ENCODE data around the gene POC1A.

DNA sequence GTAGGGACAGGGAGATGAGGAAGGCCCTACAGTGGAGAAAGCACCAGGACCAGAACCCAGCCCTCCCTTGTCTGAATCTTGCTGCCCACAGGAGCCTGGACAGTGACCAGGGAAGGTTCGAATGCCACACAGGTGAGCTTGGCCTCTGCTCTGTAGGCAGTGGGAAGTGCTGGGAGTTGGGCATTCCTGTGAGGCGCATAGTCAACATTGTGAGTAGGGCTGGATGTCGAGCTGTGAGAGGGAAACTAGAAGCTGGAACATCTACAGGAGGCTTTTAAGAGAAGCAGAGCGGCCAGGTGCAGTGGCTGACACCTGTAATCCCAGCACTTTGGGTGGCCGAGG is 23.4 kb upstream of the POC1A start:
- TF ChIP-seq POLR2A (conservative IDR thresholded peaks at IDR 0.05) (no peak), ARHGAP35 (IDR thresholded peaks at IDR 0.05; ENCODE audit: partially characterized antibody) (no peak), CBFB (CRISPR knock-in tag; IDR thresholded peaks at IDR 0.05) (no peak), CHD1 (IDR thresholded peaks at IDR 0.05; ENCODE audit: low read length) (no peak), TAF1 (IDR thresholded peaks at IDR 0.05; ENCODE audit: control insufficient read depth, extremely low read depth, insufficient read depth, low read length, severe bottlenecking) (no peak), NFYB (IDR thresholded peaks at IDR 0.05; ENCODE audit: extremely low read depth, insufficient read length) (no peak)
- TF ChIP-seq, protein P1, sequence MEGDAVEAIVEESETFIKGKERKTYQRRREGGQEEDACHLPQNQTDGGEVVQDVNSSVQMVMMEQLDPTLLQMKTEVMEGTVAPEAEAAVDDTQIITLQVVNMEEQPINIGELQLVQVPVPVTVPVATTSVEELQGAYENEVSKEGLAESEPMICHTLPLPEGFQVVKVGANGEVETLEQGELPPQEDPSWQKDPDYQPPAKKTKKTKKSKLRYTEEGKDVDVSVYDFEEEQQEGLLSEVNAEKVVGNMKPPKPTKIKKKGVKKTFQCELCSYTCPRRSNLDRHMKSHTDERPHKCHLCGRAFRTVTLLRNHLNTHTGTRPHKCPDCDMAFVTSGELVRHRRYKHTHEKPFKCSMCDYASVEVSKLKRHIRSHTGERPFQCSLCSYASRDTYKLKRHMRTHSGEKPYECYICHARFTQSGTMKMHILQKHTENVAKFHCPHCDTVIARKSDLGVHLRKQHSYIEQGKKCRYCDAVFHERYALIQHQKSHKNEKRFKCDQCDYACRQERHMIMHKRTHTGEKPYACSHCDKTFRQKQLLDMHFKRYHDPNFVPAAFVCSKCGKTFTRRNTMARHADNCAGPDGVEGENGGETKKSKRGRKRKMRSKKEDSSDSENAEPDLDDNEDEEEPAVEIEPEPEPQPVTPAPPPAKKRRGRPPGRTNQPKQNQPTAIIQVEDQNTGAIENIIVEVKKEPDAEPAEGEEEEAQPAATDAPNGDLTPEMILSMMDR (IDR thresholded peaks at IDR 0.05 in 2 of 3, conservative IDR thresholded peaks at IDR 0.05 in 1 of 3; ENCODE audit: insufficient read depth in 2 of 3, low read depth in 1 of 3, low read length in 3 of 3): no peak
- TF ChIP-seq, protein P2, sequence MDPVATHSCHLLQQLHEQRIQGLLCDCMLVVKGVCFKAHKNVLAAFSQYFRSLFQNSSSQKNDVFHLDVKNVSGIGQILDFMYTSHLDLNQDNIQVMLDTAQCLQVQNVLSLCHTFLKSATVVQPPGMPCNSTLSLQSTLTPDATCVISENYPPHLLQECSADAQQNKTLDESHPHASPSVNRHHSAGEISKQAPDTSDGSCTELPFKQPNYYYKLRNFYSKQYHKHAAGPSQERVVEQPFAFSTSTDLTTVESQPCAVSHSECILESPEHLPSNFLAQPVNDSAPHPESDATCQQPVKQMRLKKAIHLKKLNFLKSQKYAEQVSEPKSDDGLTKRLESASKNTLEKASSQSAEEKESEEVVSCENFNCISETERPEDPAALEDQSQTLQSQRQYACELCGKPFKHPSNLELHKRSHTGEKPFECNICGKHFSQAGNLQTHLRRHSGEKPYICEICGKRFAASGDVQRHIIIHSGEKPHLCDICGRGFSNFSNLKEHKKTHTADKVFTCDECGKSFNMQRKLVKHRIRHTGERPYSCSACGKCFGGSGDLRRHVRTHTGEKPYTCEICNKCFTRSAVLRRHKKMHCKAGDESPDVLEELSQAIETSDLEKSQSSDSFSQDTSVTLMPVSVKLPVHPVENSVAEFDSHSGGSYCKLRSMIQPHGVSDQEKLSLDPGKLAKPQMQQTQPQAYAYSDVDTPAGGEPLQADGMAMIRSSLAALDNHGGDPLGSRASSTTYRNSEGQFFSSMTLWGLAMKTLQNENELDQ (CRISPR knock-in tag; IDR thresholded peaks at IDR 0.05; ENCODE audit: borderline replicate concordance): no peak
- TF ChIP-seq, protein P3, sequence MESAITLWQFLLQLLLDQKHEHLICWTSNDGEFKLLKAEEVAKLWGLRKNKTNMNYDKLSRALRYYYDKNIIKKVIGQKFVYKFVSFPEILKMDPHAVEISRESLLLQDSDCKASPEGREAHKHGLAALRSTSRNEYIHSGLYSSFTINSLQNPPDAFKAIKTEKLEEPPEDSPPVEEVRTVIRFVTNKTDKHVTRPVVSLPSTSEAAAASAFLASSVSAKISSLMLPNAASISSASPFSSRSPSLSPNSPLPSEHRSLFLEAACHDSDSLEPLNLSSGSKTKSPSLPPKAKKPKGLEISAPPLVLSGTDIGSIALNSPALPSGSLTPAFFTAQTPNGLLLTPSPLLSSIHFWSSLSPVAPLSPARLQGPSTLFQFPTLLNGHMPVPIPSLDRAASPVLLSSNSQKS (CRISPR knock-in tag; IDR thresholded peaks at IDR 0.05): no peak
- TF ChIP-seq, protein P4, sequence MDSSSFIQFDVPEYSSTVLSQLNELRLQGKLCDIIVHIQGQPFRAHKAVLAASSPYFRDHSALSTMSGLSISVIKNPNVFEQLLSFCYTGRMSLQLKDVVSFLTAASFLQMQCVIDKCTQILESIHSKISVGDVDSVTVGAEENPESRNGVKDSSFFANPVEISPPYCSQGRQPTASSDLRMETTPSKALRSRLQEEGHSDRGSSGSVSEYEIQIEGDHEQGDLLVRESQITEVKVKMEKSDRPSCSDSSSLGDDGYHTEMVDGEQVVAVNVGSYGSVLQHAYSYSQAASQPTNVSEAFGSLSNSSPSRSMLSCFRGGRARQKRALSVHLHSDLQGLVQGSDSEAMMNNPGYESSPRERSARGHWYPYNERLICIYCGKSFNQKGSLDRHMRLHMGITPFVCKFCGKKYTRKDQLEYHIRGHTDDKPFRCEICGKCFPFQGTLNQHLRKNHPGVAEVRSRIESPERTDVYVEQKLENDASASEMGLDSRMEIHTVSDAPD (CRISPR knock-in tag; IDR thresholded peaks at IDR 0.05): no peak
- TF ChIP-seq, protein P5, sequence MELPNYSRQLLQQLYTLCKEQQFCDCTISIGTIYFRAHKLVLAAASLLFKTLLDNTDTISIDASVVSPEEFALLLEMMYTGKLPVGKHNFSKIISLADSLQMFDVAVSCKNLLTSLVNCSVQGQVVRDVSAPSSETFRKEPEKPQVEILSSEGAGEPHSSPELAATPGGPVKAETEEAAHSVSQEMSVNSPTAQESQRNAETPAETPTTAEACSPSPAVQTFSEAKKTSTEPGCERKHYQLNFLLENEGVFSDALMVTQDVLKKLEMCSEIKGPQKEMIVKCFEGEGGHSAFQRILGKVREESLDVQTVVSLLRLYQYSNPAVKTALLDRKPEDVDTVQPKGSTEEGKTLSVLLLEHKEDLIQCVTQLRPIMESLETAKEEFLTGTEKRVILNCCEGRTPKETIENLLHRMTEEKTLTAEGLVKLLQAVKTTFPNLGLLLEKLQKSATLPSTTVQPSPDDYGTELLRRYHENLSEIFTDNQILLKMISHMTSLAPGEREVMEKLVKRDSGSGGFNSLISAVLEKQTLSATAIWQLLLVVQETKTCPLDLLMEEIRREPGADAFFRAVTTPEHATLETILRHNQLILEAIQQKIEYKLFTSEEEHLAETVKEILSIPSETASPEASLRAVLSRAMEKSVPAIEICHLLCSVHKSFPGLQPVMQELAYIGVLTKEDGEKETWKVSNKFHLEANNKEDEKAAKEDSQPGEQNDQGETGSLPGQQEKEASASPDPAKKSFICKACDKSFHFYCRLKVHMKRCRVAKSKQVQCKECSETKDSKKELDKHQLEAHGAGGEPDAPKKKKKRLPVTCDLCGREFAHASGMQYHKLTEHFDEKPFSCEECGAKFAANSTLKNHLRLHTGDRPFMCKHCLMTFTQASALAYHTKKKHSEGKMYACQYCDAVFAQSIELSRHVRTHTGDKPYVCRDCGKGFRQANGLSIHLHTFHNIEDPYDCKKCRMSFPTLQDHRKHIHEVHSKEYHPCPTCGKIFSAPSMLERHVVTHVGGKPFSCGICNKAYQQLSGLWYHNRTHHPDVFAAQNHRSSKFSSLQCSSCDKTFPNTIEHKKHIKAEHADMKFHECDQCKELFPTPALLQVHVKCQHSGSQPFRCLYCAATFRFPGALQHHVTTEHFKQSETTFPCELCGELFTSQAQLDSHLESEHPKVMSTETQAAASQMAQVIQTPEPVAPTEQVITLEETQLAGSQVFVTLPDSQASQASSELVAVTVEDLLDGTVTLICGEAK (IDR thresholded peaks at IDR 0.05): no peak
- TF ChIP-seq, protein P5 (CRISPR knock-in tag; IDR thresholded peaks at IDR 0.05): no peak

Measured in K562 (cell line).